Endothelial cell of umbilical vein (primary cell): Measurements from ENCODE around the gene ZDHHC14. TPM values are rescaled to one million over a fixed set of nuclear protein-coding genes. Genes with fewer than 3 reads are reported as not detected.

Experiments used
- BruUV-seq: library from RNA; stranded (reverse); fragments of 400-500 nt; replicated peaks from 2 replicates; lab custom pipeline; 2021; lab: Mats Ljungman, UMichigan
- CTCF ChIA-PET: fragments of 300-600, 350-600 bp; sonication (Branson Sonifier 250); formaldehyde crosslinking; loops from one replicate; lab custom pipeline; 2021; ENCODE audit warnings: antibody characterized with exemption, inconsistent platforms; lab: Charles Lee
- POLR2A ChIA-PET: fragments of 300-600, 350-600 bp; sonication (Branson Sonifier 250); formaldehyde crosslinking; loops from one replicate; lab custom pipeline; 2021; ENCODE audit warnings: antibody characterized with exemption, inconsistent platforms; lab: Charles Lee
- DNase-seq: peaks from one replicate; pipeline ENCODE4 v3.0.0-alpha.2; 2011; ENCODE audit warnings: low read depth, low spot score
- FAIRE-seq: peaks from 2 replicates; lab custom pipeline; 2011; peaks lifted over from hg19 to GRCh38; lab: Jason Lieb, UNC
- H2AFZ ChIP-seq: 2 replicates; pipeline ENCODE4 v1.6.0; 2012; ENCODE audit warnings: low read depth, low read length, control low read depth, inconsistent platforms
- H3K27ac ChIP-seq: 2 replicates; pipeline ENCODE4 v1.5.1; 2011; ENCODE audit warnings: low read depth, mild to moderate bottlenecking, control low read depth, low read length, moderate library complexity; ENCODE audit not compliant: insufficient read depth
- H3K27me3 ChIP-seq, 2 experiments: 2 replicates each; pipeline versions ENCODE4 v1.6.0 to v1.6.1; 2011; ENCODE audit warnings: low read length in 2 of 2, mixed read lengths in 1 of 2; ENCODE audit not compliant: control insufficient read depth in 2 of 2, insufficient read depth in 2 of 2
- H3K36me3 ChIP-seq, 2 experiments: 2 replicates in 1 of 2; 3 replicates in 1 of 2; pipeline ENCODE4 v1.5.1; 2011; ENCODE audit warnings: low read length in 2 of 2, mild to moderate bottlenecking in 1 of 2, moderate library complexity in 1 of 2; ENCODE audit not compliant: control insufficient read depth in 2 of 2, insufficient read depth in 2 of 2; ENCODE audit errors: extremely low read depth in 1 of 2
- H3K4me1 ChIP-seq: 3 replicates; pipeline ENCODE4 v1.5.1; 2011; ENCODE audit warnings: mild to moderate bottlenecking, low read length; ENCODE audit not compliant: control insufficient read depth, insufficient read depth; ENCODE audit errors: extremely low read depth
- H3K4me2 ChIP-seq: 2 replicates; pipeline ENCODE4 v1.6.1; 2011; ENCODE audit warnings: low read length, control low read depth, mixed read lengths; ENCODE audit not compliant: insufficient read depth
- H3K4me3 ChIP-seq, 3 experiments: fragments of 200-600 bp in 1 of 3; sonication (generic), shearing (Covaris generic) in 1 of 3; replicated peaks in 1 of 3; 2 replicates each; pipeline ENCODE4 v1.5.1; 2011 to 2016; ENCODE audit warnings: control low read depth in 3 of 3, low read length in 3 of 3, mild to moderate bottlenecking in 2 of 3, inconsistent platforms in 1 of 3, low read depth in 1 of 3, moderate library complexity in 1 of 3; ENCODE audit not compliant: insufficient read depth in 1 of 3
- H3K79me2 ChIP-seq: 2 replicates; pipeline ENCODE4 v1.6.0; 2012; ENCODE audit warnings: low read length, inconsistent platforms; ENCODE audit not compliant: control insufficient read depth, insufficient read depth
- H3K9ac ChIP-seq: replicated peaks from 2 replicates; pipeline ENCODE3; 2011; ENCODE audit warnings: low read length, control low read depth; ENCODE audit not compliant: insufficient read depth; ENCODE audit errors: extremely low read depth
- H3K9me1 ChIP-seq: replicated peaks from 3 replicates; pipeline ENCODE4 v1.6.0; 2011; ENCODE audit warnings: mild to moderate bottlenecking, low read length; ENCODE audit not compliant: control insufficient read depth, insufficient read depth; ENCODE audit errors: extremely low read depth
- H3K9me3 ChIP-seq: replicated peaks from 2 replicates; pipeline ENCODE4 v1.5.1; 2012; ENCODE audit warnings: low read length, inconsistent platforms; ENCODE audit not compliant: control insufficient read depth, insufficient read depth
- H4K20me1 ChIP-seq: replicated peaks from 2 replicates; pipeline ENCODE3; 2011; ENCODE audit warnings: mild to moderate bottlenecking, low read length; ENCODE audit not compliant: control insufficient read depth, insufficient read depth; ENCODE audit errors: extremely low read depth
- EZH2 ChIP-seq: IDR thresholded peaks from 2 replicates; pipeline ENCODE4 v1.6.1; 2012; ENCODE audit warnings: borderline replicate concordance, low read depth, mild to moderate bottlenecking, moderate library complexity, low read length, inconsistent platforms; ENCODE audit not compliant: severe bottlenecking
- FOS ChIP-seq: IDR thresholded peaks from 2 replicates; pipeline ENCODE4 v1.6.1; 2011; ENCODE audit warnings: mild to moderate bottlenecking, low read length, moderate library complexity, borderline replicate concordance; ENCODE audit not compliant: insufficient read depth
- GATA2 ChIP-seq: IDR thresholded peaks from 2 replicates; pipeline ENCODE4 v1.7.0; 2011; ENCODE audit warnings: low read depth, mild to moderate bottlenecking, moderate library complexity, mixed read lengths, low read length; ENCODE audit not compliant: insufficient read length, insufficient read depth
- JUN ChIP-seq: IDR thresholded peaks from 2 replicates; pipeline ENCODE4 v1.6.1; 2011; ENCODE audit warnings: borderline replicate concordance, low read depth; ENCODE audit not compliant: insufficient read length, insufficient read depth
- MYC ChIP-seq: IDR thresholded peaks from one replicate; pipeline ENCODE4 v1.6.1; 2011; ENCODE audit warnings: mild to moderate bottlenecking, low read depth, low read length
- POLR2A ChIP-seq: IDR thresholded peaks from 2 replicates; pipeline ENCODE4 v1.6.1; 2012; ENCODE audit warnings: low read depth, mild to moderate bottlenecking, control low read depth, low read length
- POLR2AphosphoS5 ChIP-seq: IDR thresholded peaks from 2 replicates; pipeline ENCODE4 v1.6.1; 2012; ENCODE audit warnings: low read depth, mild to moderate bottlenecking, control low read depth, low read length, moderate library complexity; ENCODE audit not compliant: insufficient read depth
- dilution Hi-C: fragments of 300-500 bp; cut with MboI; formaldehyde crosslinking; loops from one replicate; pipeline ENCODE4 v1.15.0; 2019; ENCODE audit warnings: low sequenced_read_pairs; ENCODE audit not compliant: extremely low pct_ligation_motif_present
- intact Hi-C: fragments of 100-400 bp; cut with micrococcal nuclease; formaldehyde crosslinking; loops from one replicate; pipeline ENCODE4 v1.10.0; 2022
- polyA plus RNA-seq, 4 experiments: library from polyadenylated mRNA; depleted of rRNA in 3 of 4; stranded (reverse) in 3 of 4; unstranded in 1 of 4; fragments of >200 nt; gene quantifications; 2 replicates each; pipeline versions ENCODE4 v1.2.1 to v1.2.3, GENCODE V29; 2011 to 2012; ENCODE audit warnings: missing spikeins in 1 of 4
- total RNA-seq: library from RNA; stranded (reverse); gene quantifications from 2 replicates; pipeline ENCODE4 v1.2.3, GENCODE V29; 2021
- TF ChIP-seq, protein P1 (sequence below), 2 donors: IDR thresholded peaks; 1 replicate in 1 of 2; 2 replicates in 1 of 2; pipeline ENCODE4 v1.5.1; 2011; ENCODE audit warnings: low read length in 2 of 2, mild to moderate bottlenecking in 2 of 2, moderate library complexity in 2 of 2, control low read depth in 1 of 2, inconsistent platforms in 1 of 2, low read depth in 1 of 2; ENCODE audit not compliant: insufficient read depth in 1 of 2; ENCODE audit errors: extremely low read depth in 1 of 2
- TF ChIP-seq, protein P2 (sequence below): IDR thresholded peaks from 2 replicates; pipeline ENCODE4 v1.6.1; 2011; ENCODE audit not compliant: insufficient read depth, insufficient read length

Gene ZDHHC14
- total and polyA plus RNA-seq, 2 donors (not counting 3 experiments of a cell fraction or from before 2014, with no cell fraction given), result 23.0 to 25.6 TPM

GRCh38 chr6:157492741-157493140 is 111.8 kb downstream of the ZDHHC14 start:
- Histone ChIP-seq H3K9me3 (no peaks in the 10 kb centered on the region), H3K79me2 (no peaks in the 10 kb centered on the region), H3K9me1 (no peaks in the 10 kb centered on the region), H3K27me3 (no peaks in the 10 kb centered on the region), H3K27ac (no peak overlapping the region), H3K4me3 (no peak overlapping the region), H2AFZ (no peak overlapping the region), H3K4me1 (peaks cover 23% of the 10 kb centered on the region), H3K9ac (no peak overlapping the region), H3K4me2 (no peak overlapping the region), H4K20me1 (no peaks in the 10 kb centered on the region), H3K36me3 (no peaks in the 10 kb centered on the region)
- ChIA-PET CTCF (no interaction called here), POLR2A (no interaction called here)
- DNase-seq (no peak), FAIRE-seq (no peak)
- BruUV-seq, result no TSS peak
- TF ChIP-seq GATA2 (no peak), POLR2A (no peak)
- TF ChIP-seq, protein P1, sequence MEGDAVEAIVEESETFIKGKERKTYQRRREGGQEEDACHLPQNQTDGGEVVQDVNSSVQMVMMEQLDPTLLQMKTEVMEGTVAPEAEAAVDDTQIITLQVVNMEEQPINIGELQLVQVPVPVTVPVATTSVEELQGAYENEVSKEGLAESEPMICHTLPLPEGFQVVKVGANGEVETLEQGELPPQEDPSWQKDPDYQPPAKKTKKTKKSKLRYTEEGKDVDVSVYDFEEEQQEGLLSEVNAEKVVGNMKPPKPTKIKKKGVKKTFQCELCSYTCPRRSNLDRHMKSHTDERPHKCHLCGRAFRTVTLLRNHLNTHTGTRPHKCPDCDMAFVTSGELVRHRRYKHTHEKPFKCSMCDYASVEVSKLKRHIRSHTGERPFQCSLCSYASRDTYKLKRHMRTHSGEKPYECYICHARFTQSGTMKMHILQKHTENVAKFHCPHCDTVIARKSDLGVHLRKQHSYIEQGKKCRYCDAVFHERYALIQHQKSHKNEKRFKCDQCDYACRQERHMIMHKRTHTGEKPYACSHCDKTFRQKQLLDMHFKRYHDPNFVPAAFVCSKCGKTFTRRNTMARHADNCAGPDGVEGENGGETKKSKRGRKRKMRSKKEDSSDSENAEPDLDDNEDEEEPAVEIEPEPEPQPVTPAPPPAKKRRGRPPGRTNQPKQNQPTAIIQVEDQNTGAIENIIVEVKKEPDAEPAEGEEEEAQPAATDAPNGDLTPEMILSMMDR (IDR thresholded peaks at IDR 0.05; ENCODE audit: extremely low read depth in 1 of 2, insufficient read depth in 1 of 2, low read depth in 1 of 2, low read length in 2 of 2), result no peak
- TF ChIP-seq, protein P2, sequence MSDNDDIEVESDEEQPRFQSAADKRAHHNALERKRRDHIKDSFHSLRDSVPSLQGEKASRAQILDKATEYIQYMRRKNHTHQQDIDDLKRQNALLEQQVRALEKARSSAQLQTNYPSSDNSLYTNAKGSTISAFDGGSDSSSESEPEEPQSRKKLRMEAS, result no peak
- intact Hi-C loops (no loop called here), dilution Hi-C loops (no loop called here)

DNA sequence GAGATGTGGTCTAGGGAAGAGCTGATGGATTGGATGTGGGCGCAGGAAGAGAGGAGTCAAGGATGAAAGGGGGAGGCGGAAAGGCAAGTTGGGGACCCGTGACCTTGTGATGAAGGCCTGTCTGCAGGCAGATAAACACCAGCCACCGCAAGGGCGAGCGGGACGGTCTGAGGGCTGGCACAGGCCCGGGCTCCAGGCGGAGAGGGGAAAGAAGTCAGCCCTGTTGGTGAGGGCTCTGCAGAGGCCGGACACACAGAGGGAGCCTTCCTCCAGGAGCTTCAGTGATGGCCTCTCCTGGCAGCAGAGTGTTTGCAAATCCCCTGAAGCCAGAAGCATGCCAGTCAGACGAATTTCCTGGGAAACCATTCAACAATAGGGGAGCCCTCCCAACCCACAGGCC is 112.2 kb downstream of the ZDHHC14 start:
- peaks cover 23% of the 10 kb centered on the region for H3K4me1 ChIP-seq
- no peak overlapping the region for H2AFZ ChIP-seq
- no peak overlapping the region for H3K27ac ChIP-seq
- H3K9me3 ChIP-seq, result no peaks in the 10 kb centered on the region
- H3K4me3 ChIP-seq, result no peak overlapping the region
- DNase-seq, result no peak
- dilution Hi-C loops, result no loop called here
- ChIA-PET CTCF (interaction anchor here (1.1 kb wide), 1 partner anchor 101 kb away, joined by 3 read pairs; no protein-coding TSS in a partner anchor), POLR2A (no interaction called here)
- no peak overlapping the region for H3K9ac ChIP-seq
- H4K20me1 ChIP-seq, result no peaks in the 10 kb centered on the region
- H3K4me2 ChIP-seq, result no peak overlapping the region
- no peaks in the 10 kb centered on the region for H3K79me2 ChIP-seq
- H3K36me3 ChIP-seq, result no peaks in the 10 kb centered on the region
- no TSS peak for BruUV-seq
- intact Hi-C loops, result no loop called here
- H3K9me1 ChIP-seq, result no peaks in the 10 kb centered on the region
- no peaks in the 10 kb centered on the region for H3K27me3 ChIP-seq
- no peak for FAIRE-seq
- TF ChIP-seq, protein P2, result no peak
- TF ChIP-seq, protein P1 (IDR thresholded peaks at IDR 0.05; ENCODE audit: extremely low read depth in 1 of 2, insufficient read depth in 1 of 2, low read depth in 1 of 2, low read length in 2 of 2), result no peak
- no peak for TF ChIP-seq JUN
- no peak for TF ChIP-seq FOS
- TF ChIP-seq POLR2A, result no peak
- no peak for TF ChIP-seq POLR2AphosphoS5
- no peak for TF ChIP-seq MYC
- TF ChIP-seq EZH2, result no peak
- no peak for TF ChIP-seq GATA2
